HG03442 (cell line): Measurements from ENCODE around the gene BRMS1L.
"Not testable (repeated sequence)": the region's sequence is repeated elsewhere in the genome, so short reads cannot be mapped to it uniquely, and the experiment has no call there.

Source experiments
- ATAC-seq: cut with Tn5 transposase; IDR thresholded peaks from one replicate; pipeline ENCODE4 v1.9.1; 2021; ENCODE audit warnings: mild to moderate bottlenecking, moderate library complexity; ENCODE audit not compliant: unreplicated experiment

Gene BRMS1L

DNA sequence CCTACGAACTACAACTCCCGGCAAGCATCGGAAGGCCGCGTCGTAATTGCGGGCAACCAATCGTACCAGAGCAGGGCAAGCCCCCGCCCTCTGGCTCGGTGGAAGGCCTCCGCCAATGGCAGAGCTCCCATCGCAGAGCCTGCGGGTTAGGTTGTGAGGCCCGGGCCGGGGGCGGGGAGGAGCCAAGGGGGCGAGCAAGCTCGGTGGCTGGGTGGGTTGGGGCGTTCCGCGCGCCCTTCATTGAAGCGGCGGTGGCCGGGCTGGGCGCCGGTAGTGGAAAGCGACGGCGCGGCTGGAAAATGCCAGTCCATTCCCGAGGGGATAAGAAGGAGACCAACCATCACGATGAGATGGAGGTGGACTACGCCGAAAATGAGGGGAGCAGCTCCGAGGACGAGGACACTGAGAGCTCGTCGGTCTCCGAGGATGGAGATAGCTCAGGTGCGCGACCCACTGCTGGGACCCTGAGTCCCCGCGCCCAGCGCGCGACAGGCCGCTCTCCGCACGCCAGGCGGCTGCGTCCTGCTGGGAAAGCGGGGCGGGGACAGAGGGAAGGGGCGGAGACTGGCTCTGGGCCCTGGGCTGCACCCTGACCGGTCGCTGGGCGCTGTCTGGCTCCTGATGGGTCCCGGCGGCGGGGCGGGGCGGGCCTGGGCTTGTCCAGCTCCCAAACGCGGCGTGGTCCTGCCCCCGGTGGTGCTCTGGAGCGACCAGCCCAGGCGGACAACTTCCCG is at the start of gene BRMS1L:
TSS of gene BRMS1L (plus strand) at position 121 of the 734 bp plus-strand sequence. CDS start at position 300, 179 bp downstream.
- ATAC-seq, result peak; percentile 95

- ATAC-seq, result no peak
Measured at GRCh38 chr14:35776823-35777222, 49.3 kb upstream of the BRMS1L start.

DNA sequence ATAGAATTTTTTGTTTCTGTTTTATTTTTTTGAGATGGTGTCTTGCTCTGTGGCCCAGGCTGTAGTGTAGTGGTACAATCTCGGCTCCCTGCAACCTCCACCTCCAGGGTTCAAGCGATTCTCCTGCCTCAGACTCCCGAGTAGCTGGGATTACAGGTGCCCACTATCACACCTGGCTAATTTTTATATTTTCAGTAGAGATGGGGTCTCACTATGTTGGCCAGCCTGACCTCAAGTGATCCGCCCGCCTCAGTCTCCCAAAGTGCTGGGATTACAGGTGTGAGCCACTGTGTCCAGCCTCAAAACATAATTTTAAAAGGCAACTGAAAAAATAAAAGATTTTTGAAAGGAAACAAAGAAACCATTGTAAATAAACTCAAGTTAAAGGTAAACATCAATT is 48.6 kb upstream of the BRMS1L start:
- ATAC-seq, result not testable (repeated sequence)

GRCh38 chr14:35779368-35779767 is 46.8 kb upstream of the BRMS1L start:
- no peak for ATAC-seq

GRCh38 chr14:35783699-35784098 is 42.4 kb upstream of the BRMS1L start:
- ATAC-seq, result no peak

GRCh38 chr14:35786856-35787255 is 39.3 kb upstream of the BRMS1L start:
- ATAC-seq, result no peak

- no peak for ATAC-seq
Measured at GRCh38 chr14:35789651-35790050, 36.5 kb upstream of the BRMS1L start.

DNA sequence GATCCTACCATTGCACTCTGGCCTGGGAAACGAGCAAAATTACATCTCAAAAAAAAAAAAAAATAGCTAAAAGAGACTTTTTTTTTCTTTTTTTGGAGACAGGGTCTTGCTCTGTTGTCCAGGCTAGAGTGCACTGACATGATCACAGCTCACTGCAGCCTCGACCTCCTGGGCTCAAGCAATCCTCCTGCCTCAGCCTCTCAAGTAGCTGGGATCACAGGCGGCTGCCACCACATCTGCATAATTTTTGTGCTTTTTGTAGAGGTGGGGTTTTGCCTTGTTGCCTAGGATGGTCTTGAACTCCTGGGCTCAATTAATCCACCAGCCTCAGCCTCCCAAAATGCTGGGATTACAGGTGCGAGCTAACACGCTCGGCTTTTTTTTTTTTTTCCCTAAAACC is 28.3 kb upstream of the BRMS1L start:
- no peak for ATAC-seq

DNA sequence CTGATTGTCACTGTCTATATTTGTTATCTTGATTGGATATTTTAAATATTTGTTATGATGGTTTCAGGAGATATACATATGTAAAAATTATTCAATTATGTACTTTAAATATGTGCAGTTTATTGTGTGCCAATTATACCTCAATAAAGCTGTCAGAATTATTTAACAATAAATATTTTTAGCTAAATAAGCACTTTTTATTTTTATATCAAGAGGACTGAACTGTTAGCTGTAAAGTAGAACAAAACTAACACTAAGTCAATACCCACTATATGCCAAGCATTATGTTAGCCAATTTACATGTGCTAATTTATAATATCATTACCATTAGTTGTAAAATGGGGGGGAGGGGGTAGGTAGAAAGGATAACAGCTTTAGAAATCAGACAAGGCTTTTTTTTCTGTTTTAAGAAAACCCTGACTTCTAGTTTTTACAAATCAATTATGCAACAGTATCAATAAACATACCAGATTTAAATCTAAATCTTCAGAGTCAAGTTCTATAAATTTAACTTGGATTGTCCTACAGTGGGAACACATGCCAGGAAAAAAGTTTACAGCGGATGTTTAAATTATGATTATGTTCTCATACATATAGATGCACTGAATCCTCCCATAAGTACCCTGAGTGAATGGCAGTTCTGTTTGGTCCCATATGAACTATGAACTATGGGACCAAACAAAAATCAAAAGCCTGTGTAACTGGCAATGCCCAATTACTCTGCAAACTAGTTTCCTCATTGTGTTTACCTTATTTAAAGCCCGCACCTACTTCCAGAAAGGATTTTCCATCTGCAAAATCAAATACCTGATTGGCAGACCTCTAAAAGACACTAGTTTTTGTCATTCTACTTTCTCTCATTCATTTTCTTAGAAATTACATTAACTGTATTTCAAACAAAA is 19.9 kb upstream of the BRMS1L start:
- ATAC-seq, result no peak

GRCh38 chr14:35807131-35807961 is 18.8 kb upstream of the BRMS1L start:
- no peak for ATAC-seq

DNA sequence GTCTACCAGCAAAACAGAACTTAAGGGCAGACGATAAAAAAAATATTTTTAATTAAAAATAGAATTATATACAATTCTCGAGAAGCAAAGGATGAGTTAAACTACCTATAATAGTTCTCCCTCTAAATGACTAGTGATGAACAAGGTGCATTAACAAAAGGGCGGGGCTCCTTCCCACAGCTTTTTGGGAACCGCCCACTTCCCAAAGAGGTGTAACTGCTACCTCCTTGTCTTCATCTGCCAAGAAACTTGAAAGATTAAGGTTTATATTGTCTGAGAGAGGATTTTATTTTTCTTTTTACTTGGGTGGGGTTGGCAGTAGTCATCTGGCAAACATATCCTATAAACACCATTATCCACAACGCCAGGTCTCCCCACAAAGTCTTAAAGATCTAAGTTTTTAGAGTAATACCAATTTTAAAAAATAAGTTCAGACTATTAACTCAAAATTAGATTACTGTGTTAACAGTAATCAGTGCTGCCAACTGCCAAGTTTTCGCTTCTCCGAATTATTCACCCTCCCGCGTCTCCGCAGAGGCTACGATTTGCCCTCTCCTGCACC is 18.0 kb upstream of the BRMS1L start:
- no peak for ATAC-seq

DNA sequence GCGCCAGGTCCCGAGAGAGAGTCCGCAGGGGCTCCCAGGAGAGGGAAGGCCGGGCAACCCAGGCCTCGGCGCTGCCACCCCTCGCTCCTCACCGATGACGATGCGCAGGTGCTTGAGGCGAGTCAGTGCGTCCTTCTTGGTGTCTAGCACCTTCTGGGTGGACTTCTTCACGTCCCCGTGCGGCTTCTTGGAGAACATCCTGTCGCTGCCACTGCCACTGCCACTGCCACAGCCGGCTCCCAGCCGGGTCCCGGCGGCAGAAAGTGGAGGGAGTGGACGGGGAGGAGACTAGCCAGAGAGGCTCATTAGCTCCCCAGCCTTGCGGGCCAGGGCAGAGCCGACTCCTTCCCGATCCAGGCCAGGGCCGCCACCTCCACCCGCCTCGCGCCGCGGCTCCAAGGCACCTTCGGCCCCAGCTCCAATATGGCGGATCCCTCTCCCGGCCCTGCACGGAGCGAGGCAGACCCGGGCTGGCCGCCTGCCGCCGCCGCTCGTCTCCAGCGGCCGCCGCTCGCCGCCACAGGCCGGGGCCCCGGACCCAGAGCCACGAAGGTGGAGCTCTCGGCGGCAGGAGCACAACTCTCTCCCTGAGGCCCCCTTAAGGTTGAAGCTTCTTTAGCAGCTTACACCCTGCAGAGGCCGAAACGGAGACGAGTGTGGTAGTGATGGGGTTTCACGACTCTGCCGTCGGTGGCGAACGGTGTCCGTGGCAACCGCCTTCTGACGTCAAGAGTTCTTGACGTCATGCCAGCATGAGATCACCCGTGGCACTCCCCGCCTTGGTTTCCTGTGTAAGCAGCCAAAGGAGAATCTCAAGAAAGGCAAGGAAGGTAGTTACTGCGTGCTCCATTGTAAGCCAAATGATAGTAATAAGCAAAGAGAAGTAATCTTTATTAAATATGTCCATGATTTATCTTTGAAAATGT is 17.2 kb upstream of the BRMS1L start, which contains the start of gene RALGAPA1:
TSS of gene RALGAPA1 (minus strand) at position 658 of the 926 bp plus-strand sequence. CDS start at position 198, 460 bp downstream.
- ATAC-seq, result peak; percentile 95

- no peak for ATAC-seq
Measured at GRCh38 chr14:35809597-35809996, 16.5 kb upstream of the BRMS1L start.

GRCh38 chr14:35810963-35811362 is 15.2 kb upstream of the BRMS1L start:
- no peak for ATAC-seq

- peak; percentile 77 for ATAC-seq
Measured at GRCh38 chr14:35814371-35815005, 11.7 kb upstream of the BRMS1L start.

- no peak for ATAC-seq
Measured at GRCh38 chr14:35818346-35819115, 7.6 kb upstream of the BRMS1L start.

GRCh38 chr14:35819591-35820540 is 6.3 kb upstream of the BRMS1L start:
- no peak for ATAC-seq
